Forelimb muscle (tissue), 1 donor: ENCODE measurements around the gene MYO15A. TPM values are rescaled to one million over a fixed set of nuclear protein-coding genes. Genes with fewer than 3 reads are reported as not detected.
A peak's percentile ranks its signal among the peaks of the same experiment; 100 is the strongest.

Source experiments
- DNase-seq: peaks from one replicate; pipeline ENCODE4 v3.0.0-alpha.2; 2013; ENCODE audit warnings: low read depth
- polyA plus RNA-seq: library from polyadenylated mRNA; unstranded; fragments of 120-200 nt; gene quantifications from one replicate; pipeline ENCODE4 v1.2.1, GENCODE V29; 2013; ENCODE audit not compliant: insufficient read length

MYO15A gene
- 1.2 TPM for polyA plus RNA-seq

GRCh38 chr17:18108401-18109312 is at the start of gene MYO15A:
Gene MYO15A, plus strand, starts transcription at chr17:18108756. Its CDS starts 10,045 bp downstream, at chr17:18118801.
- DNase-seq = no peak

DNA sequence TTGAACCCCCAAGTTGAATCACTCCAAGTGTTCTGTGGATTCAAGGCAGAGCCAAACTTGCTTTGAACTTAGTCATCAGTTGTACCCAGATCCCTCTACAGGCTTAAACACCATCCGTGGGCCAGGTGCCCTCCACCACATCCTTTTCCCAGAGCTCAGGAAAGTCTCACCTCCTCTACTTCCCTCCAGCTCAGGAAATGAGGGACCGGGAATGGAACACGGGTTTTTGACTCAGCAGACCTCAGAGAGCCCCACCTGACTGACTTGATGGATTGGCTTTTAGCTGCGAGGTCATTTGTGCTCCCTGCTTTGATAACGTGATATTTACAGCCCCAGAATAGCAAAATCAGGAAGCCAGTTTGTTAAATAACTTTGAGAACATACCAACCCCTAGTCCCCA is 49.3 kb upstream of the MYO15A start:
- DNase-seq = no peak

DNA sequence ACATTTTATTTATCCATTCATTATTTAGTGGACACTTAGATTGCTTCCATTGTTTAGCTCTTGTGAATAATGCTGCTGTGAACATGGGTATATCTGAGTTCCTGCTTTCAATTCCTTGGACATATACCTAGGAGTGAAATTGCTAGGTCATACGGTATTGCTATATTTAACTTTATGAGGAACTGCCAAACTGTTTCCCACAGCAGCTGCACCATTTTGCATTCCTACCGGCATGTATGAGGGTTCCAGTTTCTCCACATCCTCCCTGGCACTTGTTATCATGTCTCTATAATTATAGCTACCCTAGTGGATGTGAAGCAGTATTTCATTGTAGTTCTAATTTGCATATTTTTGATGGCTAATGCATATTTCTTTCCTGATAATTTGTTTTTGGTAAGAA is 44.5 kb upstream of the MYO15A start:
- DNase-seq = no peak

GRCh38 chr17:18065546-18065945 is 43.0 kb upstream of the MYO15A start:
- DNase-seq = no peak

DNA sequence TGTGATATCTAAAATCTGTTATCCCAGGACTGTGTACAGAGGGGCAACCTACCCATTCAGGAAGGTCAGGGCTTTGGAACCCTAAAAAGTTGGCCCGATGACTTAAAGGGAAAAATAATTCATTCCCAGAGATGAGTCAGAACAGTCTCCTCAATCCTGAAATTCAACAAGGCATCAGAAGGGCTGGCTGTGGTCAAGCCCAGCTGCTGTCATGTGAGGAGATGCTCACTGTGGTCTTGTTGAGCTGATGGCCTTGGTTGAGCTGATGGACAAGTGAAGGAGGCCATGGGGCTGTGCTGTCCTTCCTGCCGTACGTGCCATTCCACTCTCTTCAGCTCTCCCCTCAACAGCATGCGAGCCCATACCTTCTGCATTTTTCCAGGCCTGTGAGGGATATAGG is 41.7 kb upstream of the MYO15A start:
- no peak for DNase-seq

DNA sequence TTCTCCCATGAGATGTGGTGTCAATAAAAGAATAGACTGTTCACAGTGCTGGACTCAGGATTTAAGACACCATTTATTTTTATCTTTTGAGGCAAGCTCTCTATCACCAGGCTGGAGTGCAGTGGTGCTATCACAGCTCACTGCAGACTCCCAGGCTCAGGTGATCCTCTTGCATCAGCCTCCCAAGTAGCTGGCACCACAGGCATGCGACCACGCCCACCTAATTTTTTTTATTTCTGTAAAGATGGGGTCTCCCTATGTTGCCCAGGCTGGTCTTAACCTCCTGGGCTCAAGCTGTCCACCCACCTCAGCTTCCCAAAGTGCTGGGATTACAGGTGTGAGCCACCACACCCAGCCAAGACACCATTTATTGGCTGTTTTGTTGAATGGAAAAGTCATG is 39.5 kb upstream of the MYO15A start:
- no peak for DNase-seq

DNA sequence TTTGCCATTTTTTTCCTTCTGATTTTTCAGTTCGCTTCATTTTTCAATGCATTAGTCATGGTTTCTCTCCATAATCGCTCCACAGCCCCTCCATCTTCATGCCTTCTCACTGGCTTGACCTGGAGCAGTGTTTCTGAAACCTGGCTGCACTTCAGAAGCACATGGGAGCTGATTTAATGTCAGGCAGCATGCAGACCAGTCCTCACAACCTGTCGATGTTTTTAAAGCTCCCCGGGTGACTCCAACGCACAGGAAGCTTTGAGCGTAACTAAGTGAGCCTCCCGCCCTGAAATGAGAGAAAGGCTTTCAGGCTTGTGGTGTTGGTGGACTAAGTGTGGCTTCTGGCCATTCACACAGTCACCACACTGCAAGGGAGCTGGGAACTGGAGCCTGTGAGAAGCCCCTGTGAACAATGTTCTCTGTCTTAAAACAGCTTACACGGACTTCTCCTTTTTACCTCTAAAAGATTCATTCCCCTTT is 37.7 kb upstream of the MYO15A start:
- no peak for DNase-seq

DNA sequence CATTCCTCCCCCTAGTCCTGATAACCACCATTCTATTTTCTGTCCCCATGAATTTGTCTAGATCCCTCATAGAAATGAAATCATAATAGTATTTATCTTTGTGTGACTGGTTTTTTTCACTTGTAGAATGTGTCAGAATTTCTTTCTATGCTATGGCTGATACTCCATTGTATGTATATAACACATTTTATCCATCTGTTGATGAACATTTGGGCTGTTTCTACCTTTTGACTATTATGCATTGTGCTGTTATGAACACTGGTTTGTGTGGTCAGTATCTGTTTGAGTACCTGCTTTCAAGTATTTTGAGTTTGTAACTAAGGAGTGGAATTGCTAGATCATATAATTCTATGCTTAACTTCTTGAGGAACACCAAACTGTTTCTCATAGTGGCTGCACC is 36.8 kb upstream of the MYO15A start:
- DNase-seq = no peak

DNA sequence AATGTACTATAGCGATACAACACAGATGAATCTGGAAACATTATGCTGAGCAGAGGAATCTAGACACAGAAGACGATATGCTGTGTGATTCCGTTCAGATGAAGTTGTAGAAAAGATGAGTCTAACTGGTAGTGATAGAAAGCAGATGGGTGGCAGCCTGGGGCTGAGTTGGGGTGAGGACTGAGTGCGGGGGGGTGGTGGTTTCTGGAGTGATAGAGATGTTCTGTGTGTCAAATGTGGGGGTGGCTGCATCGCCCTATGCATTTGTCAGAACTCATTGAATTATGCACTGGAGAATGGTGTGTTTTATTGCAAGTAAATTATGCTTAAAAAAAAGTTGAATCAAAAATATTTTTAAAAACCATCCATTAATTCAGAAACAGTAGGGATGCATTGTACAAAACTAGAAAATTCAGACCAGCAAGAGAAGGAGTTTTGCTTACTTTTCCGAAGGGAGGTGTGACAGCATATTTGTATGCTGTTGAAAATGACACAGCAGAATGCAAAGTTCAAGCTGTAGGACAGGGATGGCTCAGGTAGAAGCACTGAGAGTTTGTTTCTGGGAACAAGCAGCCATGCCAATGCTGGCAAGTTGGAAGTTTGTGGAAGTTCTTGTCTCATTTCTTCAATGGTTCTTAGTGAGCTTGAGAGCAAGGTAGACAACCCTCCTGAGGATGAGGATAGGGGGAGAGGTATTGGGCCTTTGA is 33.8 kb upstream of the MYO15A start:
- DNase-seq = no peak

DNA sequence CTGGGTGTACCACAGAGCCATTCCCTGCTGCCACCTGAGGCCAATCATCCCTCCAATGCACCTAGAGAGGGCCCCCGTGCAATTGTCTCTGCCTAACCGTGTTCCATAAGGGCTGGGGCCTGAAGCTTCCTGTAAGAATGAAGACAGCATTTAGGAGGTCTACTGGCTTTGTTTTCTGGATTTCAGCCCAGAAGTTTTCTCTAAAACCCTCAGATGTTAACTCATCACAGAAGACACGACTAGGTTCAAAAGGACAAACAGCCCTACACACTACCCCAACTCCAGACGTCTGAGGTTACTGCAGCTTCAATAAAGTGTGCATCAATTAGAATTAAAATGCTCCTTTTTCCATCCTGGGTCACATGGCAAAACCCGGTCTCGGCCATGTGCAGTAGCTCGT is 31.6 kb upstream of the MYO15A start:
- no peak for DNase-seq

- no peak for DNase-seq
Measured at GRCh38 chr17:18079543-18079942, 29.0 kb upstream of the MYO15A start.

DNA sequence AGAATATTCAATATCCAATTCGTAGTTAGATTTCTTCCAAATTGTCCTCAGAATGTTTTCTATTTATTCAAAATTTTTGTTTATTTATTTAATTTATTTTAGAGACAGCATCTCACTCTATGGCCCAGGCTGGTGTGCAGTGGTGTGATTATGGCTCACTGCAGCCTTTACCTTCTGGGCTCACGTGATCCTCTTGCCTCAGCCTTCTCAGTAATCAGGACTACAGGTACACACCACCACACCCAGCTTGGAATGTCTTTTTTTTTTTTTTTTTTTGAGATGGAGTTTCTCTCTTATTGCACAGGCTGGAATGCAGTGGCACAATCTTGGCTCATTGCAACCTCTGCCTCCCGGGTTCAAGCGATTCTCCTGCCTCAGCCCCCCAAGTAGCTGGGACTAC is 24.3 kb upstream of the MYO15A start:
- DNase-seq = no peak

GRCh38 chr17:18087610-18088491 is 20.7 kb upstream of the MYO15A start, which contains the start of gene DRG2:
Gene DRG2, plus strand, starts transcription at chr17:18087948. Its CDS starts 76 bp downstream, at chr17:18088024.
- DNase-seq = peak; percentile 65

DNA sequence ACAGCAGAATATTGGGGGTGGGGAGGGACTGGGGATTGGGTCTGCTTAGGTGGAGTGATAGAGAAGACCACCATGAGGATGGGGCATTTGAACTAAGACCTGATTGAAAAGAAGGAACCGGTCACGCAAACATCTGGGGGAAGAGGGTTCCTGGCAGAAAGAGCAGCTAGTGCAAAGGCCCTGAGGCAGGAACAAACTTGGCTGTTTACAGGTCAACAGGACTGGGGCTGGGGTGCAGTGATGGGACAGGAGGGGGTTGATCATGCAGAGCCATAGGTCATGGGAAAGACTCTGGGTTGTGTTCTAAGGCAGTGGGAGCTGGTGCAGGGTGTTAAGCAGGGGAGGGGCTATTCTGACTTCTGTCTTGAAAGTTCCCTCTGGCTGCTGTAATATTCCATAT is 18.9 kb upstream of the MYO15A start:
- DNase-seq = no peak

- DNase-seq = no peak
Measured at GRCh38 chr17:18093616-18094408, 14.7 kb upstream of the MYO15A start.

DNA sequence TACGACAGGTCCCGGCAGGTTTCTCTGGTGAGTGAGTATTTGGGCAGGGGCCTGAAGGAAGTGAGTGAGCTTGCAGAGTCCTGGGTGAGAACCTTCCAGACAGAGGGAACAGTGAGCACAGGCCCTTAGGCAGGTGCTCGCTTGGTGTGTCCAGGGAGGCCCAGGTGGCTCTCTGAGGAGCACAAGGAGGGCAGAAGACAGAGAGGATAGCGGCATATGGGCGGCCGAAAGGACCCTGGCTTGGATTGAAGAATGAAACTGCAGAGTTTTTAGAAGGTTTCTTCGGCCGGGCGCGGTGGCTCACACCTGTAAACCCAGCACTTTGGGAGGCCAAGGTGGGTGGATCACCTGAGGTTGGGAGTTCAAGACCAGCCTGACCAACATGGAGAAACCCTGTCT is 14.1 kb upstream of the MYO15A start:
- no peak for DNase-seq

- DNase-seq = no peak
Measured at GRCh38 chr17:18099516-18099915, 9.0 kb upstream of the MYO15A start.

GRCh38 chr17:18100616-18101015 is 7.9 kb upstream of the MYO15A start:
- no peak for DNase-seq

DNA sequence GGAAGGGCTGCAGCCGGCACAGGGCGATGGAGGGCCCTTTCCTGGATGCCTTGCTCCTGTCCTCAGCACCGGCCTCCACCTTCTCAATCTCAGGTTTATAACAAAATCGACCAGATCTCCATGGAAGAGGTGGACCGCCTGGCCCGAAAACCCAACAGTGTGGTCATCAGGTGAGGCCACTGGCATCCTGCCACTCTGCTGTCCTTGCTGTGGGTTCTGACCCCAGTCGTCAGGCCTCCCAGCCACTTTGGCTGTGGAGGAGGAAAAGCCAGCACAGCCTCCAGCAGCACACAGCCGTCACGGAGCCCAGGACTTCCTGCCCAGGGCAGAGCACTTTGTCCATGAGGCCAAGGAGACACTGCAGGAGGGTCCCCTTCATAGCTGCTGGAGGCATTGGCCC is 6.7 kb upstream of the MYO15A start:
- no peak for DNase-seq

DNA sequence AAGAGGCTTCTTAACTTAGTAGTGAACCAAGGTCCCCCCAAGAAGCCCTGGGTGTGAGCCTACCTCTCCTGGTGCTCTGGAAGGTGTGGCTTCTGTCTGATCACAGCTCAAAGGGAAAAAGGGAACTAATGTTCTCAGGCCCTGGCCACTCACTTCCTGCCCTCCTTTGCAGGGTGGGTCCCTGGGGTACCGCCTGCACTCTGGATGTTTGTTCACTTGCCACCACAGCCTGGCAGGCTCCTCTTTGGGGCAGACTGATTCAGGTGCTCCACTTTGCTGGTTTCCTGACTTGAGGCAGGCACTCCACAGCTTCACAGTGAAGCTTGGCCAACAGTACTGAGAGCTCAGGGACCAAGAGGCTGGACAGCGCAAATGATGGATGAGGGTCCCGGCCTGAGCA is 5.9 kb upstream of the MYO15A start:
- DNase-seq = no peak

GRCh38 chr17:18105027-18105426 is 3.5 kb upstream of the MYO15A start:
- DNase-seq = no peak
